ENCODE data around the gene PDE10A.

Gene PDE10A

GRCh38 chr6:165458134-165458533 is 204.9 kb downstream of the PDE10A start:
- DNase-seq: no peak

- no peak for DNase-seq
These were observed 206.8 kb downstream of the PDE10A start for GRCh38 chr6:165456286-165456685.

GRCh38 chr6:165455488-165455887 is 207.6 kb downstream of the PDE10A start:
- DNase-seq: no peak

GRCh38 chr6:165453395-165453794 is 209.6 kb downstream of the PDE10A start:
- no peak for DNase-seq

GRCh38 chr6:165451838-165452237 is 211.2 kb downstream of the PDE10A start:
- DNase-seq: no peak

GRCh38 chr6:165448210-165448609 is 214.8 kb downstream of the PDE10A start:
- DNase-seq: no peak

GRCh38 chr6:165447141-165447540 is 215.9 kb downstream of the PDE10A start:
- no peak for DNase-seq

GRCh38 chr6:165446331-165446730 is 216.7 kb downstream of the PDE10A start:
- DNase-seq: no peak

- DNase-seq: no peak
These were observed 219.6 kb downstream of the PDE10A start for GRCh38 chr6:165443462-165443861.

GRCh38 chr6:165441181-165441580 is 221.9 kb downstream of the PDE10A start:
- no peak for DNase-seq

- no peak for DNase-seq
These were observed 223.0 kb downstream of the PDE10A start for GRCh38 chr6:165439928-165440554.

GRCh38 chr6:165426892-165427291 is 236.1 kb downstream of the PDE10A start:
- DNase-seq: no peak

- DNase-seq: no peak
These were observed 240.8 kb downstream of the PDE10A start for GRCh38 chr6:165422192-165422591.

GRCh38 chr6:165417278-165417865 is 245.7 kb downstream of the PDE10A start:
- DNase-seq: no peak

GRCh38 chr6:165404697-165405096 is 258.3 kb downstream of the PDE10A start:
- DNase-seq: no peak

GRCh38 chr6:165404296-165404695 is 258.7 kb downstream of the PDE10A start:
- DNase-seq: no peak

- no peak for DNase-seq
These were observed 259.9 kb downstream of the PDE10A start for GRCh38 chr6:165403006-165403595.

- DNase-seq: no peak
These were observed 261.9 kb downstream of the PDE10A start for GRCh38 chr6:165401092-165401491.

- no peak for DNase-seq
These were observed 272.6 kb downstream of the PDE10A start for GRCh38 chr6:165390475-165390874.

GRCh38 chr6:165389534-165389933 is 273.5 kb downstream of the PDE10A start:
- DNase-seq: no peak

- DNase-seq: no peak
These were observed 279.7 kb downstream of the PDE10A start for GRCh38 chr6:165383323-165383722.

- DNase-seq: no peak
These were observed 286.9 kb downstream of the PDE10A start for GRCh38 chr6:165376100-165376499.

- no peak for DNase-seq
These were observed 297.7 kb downstream of the PDE10A start for GRCh38 chr6:165365371-165365770.

GRCh38 chr6:165345700-165346099 is 317.3 kb downstream of the PDE10A start:
- no peak for DNase-seq

GRCh38 chr6:165340532-165340931 is 322.5 kb downstream of the PDE10A start:
- no peak for DNase-seq
